HEK293 (cell line): ENCODE measurements around the gene DDX54.

Experiments
- YY1 ChIP-seq: fragments of 450-650 bp; formaldehyde crosslinking; IDR thresholded peaks from 2 replicates; pipeline ENCODE4 v1.5.1; 2018; ENCODE audit warnings: missing biosample characterization, missing genetic modification characterization
- ZSCAN30 ChIP-seq: fragments of 450-650 bp; IDR thresholded peaks from 2 replicates; pipeline ENCODE4 v1.5.1; 2018; ENCODE audit warnings: missing biosample characterization, mild to moderate bottlenecking, missing genetic modification characterization, moderate library complexity
- TF ChIP-seq, protein P1 (sequence below): fragments of 450-650 bp; formaldehyde crosslinking; IDR thresholded peaks from 2 replicates; pipeline ENCODE4 v1.5.1; 2016; ENCODE audit warnings: missing biosample characterization, missing genetic modification characterization

- TF ChIP-seq YY1 (tag by site-specific recombination): no peak
- TF ChIP-seq, protein P1, sequence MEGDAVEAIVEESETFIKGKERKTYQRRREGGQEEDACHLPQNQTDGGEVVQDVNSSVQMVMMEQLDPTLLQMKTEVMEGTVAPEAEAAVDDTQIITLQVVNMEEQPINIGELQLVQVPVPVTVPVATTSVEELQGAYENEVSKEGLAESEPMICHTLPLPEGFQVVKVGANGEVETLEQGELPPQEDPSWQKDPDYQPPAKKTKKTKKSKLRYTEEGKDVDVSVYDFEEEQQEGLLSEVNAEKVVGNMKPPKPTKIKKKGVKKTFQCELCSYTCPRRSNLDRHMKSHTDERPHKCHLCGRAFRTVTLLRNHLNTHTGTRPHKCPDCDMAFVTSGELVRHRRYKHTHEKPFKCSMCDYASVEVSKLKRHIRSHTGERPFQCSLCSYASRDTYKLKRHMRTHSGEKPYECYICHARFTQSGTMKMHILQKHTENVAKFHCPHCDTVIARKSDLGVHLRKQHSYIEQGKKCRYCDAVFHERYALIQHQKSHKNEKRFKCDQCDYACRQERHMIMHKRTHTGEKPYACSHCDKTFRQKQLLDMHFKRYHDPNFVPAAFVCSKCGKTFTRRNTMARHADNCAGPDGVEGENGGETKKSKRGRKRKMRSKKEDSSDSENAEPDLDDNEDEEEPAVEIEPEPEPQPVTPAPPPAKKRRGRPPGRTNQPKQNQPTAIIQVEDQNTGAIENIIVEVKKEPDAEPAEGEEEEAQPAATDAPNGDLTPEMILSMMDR (tag by site-specific recombination): no peak
- TF ChIP-seq ZSCAN30 (tag by site-specific recombination): no peak
Observed at GRCh38 chr12:113197518-113198077, 12.3 kb upstream of the DDX54 start.
